HG03575 (cell line): ENCODE results near the gene CEP112.
"Not testable (repeated sequence)": the region's sequence is repeated elsewhere in the genome, so short reads cannot be mapped to it uniquely, and the experiment has no call there.

ENCODE experiments used
- ATAC-seq: cut with Tn5 transposase; IDR thresholded peaks from one replicate; pipeline ENCODE4 v1.9.1; 2021; ENCODE audit not compliant: unreplicated experiment, insufficient number of reproducible peaks, low FRiP score; ENCODE audit errors: extremely low read depth

Gene CEP112

GRCh38 chr17:66171172-66171571 is 20.8 kb downstream of the CEP112 start:
- no peak for ATAC-seq

DNA sequence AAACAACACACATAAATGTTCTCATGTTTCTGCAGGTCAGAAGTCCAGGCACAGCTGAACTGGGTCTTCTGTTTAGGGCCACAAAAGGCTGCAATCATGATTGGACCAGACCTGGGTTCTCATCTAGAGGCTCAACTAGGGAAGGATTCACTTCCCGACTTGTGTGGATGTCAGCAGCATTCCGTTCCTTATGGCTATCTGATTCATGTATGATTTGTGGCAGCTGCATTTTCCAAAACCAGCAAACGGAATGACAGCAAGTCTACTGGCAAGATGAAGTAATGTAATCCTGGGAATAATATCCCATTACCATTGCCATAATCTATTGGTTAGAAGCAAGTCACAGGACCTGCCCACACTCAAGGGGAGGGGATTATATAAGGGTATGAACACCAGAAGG is 22.1 kb downstream of the CEP112 start:
- ATAC-seq, result no peak

DNA sequence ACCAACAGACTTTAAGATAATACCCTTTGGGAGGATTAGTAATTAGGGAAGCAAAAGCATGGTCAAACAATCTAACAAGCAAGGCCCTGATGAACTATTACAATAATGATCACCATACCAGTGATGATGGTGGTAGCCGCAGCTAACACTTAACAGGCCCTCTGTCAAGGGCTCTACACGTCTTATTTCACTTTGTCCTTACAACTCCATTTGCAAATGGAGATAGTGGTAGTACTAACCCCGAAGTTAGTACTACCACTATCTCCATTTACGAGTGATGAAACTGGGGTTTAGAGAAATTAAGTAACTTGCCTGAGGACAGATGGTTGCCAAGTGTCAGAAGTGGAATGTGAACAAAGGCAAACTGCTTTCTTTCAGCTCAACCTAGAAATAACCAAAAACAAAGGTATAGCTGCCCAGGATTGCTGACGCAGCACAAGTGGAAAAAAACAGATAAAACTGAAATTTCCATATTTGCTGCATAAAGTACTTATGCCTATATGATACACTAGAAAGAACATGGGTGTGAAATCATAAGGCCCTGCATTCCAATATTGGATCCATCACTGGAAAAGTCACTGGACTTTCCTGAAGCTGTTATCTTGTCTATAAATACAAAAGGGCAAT is 24.6 kb downstream of the CEP112 start:
- no peak for ATAC-seq

GRCh38 chr17:66165537-66166123 is 26.3 kb downstream of the CEP112 start:
- no peak for ATAC-seq

- ATAC-seq, result not testable (repeated sequence)
Measured at GRCh38 chr17:66155055-66155454, 36.9 kb downstream of the CEP112 start.

DNA sequence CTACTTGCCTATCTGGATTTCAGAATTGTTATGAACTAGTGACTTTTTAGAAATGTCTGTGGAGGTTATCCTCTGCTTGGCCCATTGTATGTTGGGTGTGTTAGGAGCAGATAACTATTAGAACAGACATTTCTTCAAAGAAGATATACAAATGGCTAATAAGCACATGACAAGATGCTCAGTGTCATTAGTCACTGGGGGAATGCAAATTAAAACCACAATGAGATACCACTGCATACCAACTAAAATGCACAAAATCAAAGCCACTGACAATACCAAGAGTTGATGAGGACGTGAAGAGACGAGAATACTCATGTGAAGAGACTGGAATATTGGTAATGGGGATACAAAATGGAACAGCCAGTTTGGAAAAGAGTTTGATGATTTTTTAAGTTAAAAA is 39.2 kb downstream of the CEP112 start:
- ATAC-seq, result no peak

- ATAC-seq, result no peak
Measured at GRCh38 chr17:66150708-66151107, 41.2 kb downstream of the CEP112 start.

DNA sequence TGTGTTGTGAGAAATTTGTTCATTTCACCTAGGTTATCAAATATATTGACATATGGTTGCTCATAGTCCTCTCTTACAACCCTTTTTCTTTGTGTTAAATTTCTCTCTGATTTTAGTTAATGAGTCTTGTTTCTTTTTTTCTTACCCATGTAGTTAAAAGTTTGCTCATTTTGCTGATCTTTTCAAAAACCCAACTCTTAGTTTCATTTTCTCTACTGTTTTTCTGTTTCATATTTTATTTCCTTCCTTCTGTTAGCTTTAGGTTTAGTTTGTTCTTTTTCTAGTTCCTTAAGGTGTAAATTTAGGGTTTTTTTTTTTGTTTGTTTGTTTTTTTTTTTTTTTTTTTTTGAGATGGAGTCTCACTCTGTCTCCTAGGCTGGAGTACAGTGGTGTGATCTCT is 42.4 kb downstream of the CEP112 start:
- ATAC-seq, result no peak

- no peak for ATAC-seq
Measured at GRCh38 chr17:66146394-66146793, 45.5 kb downstream of the CEP112 start.

DNA sequence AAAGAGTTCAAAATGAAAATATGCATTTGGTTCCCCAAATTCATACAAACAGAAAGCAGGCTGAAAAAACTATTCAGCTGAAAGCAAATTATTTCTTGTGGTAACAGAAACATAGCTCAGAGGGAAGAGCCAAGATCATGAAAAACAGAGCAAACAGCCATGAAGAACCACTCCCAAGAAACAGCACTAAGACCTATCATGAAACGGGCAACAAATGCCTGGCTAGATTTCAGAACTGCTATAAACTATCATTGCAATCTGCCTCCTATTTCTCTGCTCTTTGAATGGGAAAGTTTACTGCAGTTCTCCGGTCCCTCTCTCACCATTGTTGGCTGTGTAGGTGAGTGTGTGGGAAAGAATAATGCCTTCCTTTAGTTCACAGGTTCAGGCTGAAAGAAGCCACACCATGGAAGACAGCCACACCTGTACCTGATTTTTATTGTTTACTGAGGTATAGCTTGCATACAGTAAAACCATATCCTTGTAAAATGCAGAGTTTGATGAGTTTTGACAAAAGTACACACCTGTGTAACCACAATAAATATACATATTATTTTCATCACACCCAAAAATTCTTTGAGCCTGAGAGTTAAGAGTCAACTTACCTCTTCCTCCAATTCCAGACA is 48.2 kb downstream of the CEP112 start:
- ATAC-seq, result no peak

GRCh38 chr17:66142428-66142827 is 49.5 kb downstream of the CEP112 start:
- ATAC-seq, result no peak

- no peak for ATAC-seq
Measured at GRCh38 chr17:66138120-66138519, 53.8 kb downstream of the CEP112 start.

GRCh38 chr17:66135896-66136295 is 56.0 kb downstream of the CEP112 start:
- ATAC-seq, result no peak

DNA sequence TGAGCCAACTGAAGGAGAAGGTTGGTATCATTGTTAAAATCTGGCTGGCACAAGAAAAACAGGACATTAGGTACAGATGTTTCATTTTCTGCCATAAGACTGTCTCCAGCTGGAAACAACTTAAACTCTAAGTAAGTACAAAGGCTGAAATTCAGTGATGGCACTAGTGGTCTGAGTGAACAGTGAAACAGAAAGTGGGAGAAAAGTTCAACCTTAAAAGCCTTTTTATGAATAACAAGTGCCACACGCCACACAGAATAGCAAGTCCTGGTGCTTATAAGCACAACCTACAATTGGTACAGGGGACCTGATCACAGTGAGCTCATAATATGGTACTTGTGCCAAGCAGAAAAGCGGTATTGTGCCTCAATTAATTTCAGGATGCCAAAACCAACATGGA is 56.7 kb downstream of the CEP112 start:
- ATAC-seq, result no peak

DNA sequence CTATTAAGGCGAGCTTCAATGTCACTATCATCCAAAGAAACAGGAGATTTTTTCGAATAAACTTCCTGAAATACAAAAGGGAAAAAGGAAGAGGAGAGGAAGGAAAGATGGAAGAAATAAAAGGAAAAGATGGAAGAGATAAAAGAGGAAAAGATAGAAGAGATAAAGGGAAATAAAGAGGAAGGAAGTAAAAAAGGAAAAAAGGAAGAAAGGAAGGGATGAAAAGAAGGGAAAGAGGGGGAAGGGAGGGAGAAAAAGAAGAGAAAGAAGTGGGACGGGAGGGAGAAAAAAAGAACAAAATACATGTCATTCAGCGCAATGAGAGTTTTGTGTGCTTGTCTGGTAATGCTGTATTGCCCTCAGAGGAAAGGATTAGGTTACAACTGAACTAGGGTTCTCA is 62.2 kb downstream of the CEP112 start:
- no peak for ATAC-seq

- no peak for ATAC-seq
Measured at GRCh38 chr17:66126231-66126630, 65.7 kb downstream of the CEP112 start.

- ATAC-seq, result no peak
Measured at GRCh38 chr17:66123163-66123562, 68.8 kb downstream of the CEP112 start.

GRCh38 chr17:66115246-66115645 is 76.7 kb downstream of the CEP112 start:
- ATAC-seq, result no peak

DNA sequence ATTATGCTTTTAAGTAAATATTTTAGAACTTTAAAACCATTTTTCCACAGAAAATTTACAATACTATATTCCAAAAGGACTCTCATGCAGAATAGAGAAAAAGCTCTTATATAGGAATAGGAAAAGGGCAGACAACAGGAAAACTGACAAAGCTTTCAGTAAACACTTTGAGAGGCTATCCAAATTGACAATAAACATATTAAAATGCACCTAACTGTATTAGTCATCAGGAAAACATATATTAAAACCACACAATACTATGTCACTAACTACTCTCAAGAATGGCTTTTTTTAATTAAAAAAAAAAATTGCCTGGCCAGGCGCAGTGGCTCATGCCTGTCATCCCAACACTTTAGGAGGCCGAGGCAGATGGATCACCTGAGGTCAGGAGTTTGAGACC is 77.3 kb downstream of the CEP112 start:
- ATAC-seq, result no peak

DNA sequence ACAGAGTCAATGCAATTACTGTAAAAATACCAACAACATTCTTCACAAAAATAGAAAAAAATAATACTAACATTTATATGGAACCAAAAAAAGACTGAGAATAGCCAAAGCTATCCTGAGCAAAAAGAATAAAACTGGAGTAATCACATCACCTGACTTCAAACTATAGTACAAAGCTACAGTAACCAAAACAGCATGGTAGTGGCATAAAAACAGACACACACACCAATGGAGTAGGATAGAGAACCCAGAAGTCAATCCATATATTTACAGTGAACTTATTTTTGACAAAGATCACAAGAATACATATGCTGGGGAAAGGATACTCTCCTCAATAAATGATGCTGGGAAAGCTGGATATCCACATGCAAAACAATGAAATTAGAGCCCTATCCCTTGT is 84.2 kb downstream of the CEP112 start:
- ATAC-seq, result no peak

- ATAC-seq, result no peak
Measured at GRCh38 chr17:66098040-66098439, 93.9 kb downstream of the CEP112 start.
